GM12873 (cell line): ENCODE results near the gene CYP27B1.

Experiments used
- CTCF ChIP-seq: IDR thresholded peaks from 2 replicates; pipeline ENCODE4 v1.5.1; 2012; ENCODE audit warnings: low read depth, mild to moderate bottlenecking, moderate library complexity, low read length, control low read depth; ENCODE audit not compliant: insufficient read depth; ENCODE audit errors: missing control alignments

Gene CYP27B1

GRCh38 chr12:57766464-57767304 lies at the start of gene CYP27B1:
TSS of gene CYP27B1 (minus strand) at chr12:57767078. CDS start at chr12:57767041, 37 bp downstream.
- TF ChIP-seq CTCF = no peak

DNA sequence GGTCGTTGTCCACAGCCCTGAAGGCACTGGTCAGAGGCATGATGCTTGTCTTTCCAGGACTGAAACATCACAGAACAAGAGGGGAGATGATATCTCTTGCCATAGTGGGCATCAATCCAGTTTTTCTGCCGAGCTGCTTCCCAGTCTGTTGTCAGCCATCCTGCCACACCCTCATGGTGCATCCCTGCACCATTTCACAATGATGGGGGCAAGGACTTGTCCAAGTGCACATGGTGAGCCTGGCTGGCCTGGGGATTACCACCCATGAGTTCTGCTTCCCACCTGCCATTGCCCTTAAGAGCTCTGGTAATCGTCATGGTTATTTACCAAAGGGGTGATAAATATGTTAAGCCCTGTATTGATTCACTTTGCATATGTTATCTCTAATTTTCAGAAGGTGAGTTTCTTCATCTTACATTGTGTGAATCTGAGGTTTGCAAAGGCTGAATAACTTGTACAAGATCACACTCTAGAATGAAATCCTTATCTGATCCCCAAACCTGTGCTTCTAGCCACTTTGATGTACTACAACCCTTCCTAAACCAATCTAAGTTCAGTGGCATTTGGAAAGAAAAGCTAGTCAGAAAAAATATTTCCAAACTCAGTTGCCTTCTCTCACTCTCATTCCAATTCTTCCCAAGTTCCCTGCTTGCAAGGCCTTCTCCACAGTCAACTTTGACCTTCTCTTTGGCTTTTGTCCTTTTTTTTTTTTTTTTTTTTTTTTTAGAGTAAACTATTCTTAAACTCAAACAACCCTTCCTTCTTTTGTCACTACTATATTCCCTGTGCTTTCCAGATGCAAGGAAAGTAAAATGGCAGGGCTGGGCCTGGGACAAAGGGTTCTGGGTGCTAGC lies 49.4 kb upstream of the CYP27B1 start:
- no peak for TF ChIP-seq CTCF

- TF ChIP-seq CTCF = peak; percentile 4
Observed at GRCh38 chr12:57815177-57816000, 48.5 kb upstream of the CYP27B1 start.

DNA sequence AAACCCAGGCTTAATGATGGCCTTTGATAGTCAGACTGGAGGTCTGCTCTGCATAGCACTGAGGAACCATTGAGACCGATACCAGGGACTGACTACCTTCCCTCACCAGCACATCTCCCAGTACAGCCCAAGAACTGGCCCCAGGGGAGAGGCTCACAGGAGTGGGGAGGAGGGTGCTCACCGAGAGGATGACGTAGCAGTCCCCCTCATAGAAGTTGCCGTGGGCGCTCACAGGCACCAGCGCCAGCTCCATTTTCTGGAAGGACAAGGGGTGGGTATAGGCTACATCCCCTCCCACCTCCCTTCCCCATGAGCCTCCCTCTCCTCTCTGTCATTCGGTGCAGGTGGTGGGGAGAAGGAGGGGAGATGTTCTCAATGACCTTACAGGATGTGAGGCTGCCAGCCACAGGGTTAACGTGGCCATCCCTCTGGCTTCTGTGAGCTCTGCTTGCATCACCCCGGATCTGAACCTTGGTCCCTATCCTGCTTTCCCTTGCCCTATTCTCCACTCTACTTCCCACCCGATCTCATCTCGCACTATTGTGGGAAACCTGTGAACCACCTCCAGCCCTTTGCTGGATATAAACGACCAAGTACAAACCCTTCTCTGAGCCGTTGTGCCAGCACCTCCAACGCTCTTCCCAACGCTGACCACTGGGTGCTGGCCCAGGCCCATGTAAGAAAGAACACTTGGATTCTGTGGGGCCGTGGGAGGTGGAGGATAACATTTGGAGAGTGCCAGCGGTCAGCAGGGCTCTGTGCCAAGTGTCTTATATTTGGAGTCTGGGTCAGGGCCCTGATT lies 47.3 kb upstream of the CYP27B1 start:
- TF ChIP-seq CTCF = no peak

DNA sequence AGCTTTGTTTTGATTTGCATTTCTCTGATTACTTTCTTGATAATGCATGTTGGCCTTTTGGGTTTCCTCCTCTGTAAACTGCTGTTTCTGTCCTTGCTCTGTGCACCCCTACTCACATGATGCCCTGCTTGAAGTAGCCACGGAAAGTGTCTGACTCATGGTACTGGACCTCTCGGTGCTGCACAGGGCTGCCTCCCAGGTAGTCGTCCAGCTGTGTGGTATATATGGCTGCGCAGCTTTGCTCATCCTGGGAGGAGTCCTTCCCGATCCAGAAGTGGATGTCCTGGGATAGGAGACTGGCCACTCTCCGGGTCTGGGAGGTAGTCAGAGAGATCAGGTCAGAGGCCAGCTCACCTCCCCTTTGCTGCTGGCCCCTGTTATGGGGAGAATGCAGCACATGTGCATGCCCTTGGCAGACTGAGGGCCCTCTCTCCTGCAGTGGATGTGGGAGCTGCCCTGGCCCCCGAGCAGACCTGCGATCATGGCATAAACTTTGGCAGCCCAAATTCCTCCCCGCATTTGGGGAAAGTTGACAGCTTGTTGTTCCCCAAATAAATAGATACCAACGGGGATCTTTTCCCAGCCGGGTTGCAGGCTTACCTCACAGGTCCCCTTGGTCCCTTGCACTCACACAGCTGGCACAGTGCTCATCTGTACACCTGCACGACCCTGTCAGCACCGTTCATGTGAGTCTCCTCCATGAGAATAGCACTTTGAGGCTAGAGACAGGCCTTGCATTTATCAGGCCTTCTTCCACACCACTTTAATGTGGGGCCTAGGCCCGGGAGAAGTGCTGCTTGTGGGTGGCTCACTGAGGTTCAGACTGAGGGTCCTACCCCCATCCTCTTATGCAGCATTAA lies 46.5 kb upstream of the CYP27B1 start:
- TF ChIP-seq CTCF = no peak
